Immature natural killer cell (primary cell): Measurements from ENCODE around the gene ARHGEF3. TPM values are rescaled to one million over a fixed set of nuclear protein-coding genes. Genes with fewer than 3 reads are reported as not detected.

Experiments
- DNase-seq, 3 donors: peaks; one replicate each; pipeline ENCODE4 v3.0.0; 2022; ENCODE audit warnings: mixed read lengths in 1 of 3
- H3K27ac Mint-ChIP-seq, 6 donors: one replicate each; pipeline ENCODE4 v1.8.0; 2020; ENCODE audit warnings: mixed read lengths in 6 of 6, mild to moderate bottlenecking in 5 of 6, inconsistent platforms in 4 of 6, moderate library complexity in 3 of 6
- H3K27me3 Mint-ChIP-seq, 3 donors: one replicate each; pipeline ENCODE4 v1.8.0; 2020 to 2021; ENCODE audit warnings: low read depth in 3 of 3, mild to moderate bottlenecking in 3 of 3, mixed read lengths in 3 of 3, moderate library complexity in 3 of 3, inconsistent platforms in 1 of 3
- H3K36me3 Mint-ChIP-seq, 3 donors: one replicate each; pipeline ENCODE4 v1.8.0; 2020; ENCODE audit warnings: mixed read lengths in 3 of 3, inconsistent platforms in 2 of 3, mild to moderate bottlenecking in 2 of 3
- H3K4me1 Mint-ChIP-seq, 2 donors: one replicate each; pipeline ENCODE4 v1.8.0; 2020; ENCODE audit warnings: inconsistent platforms in 2 of 2, mild to moderate bottlenecking in 2 of 2, mixed read lengths in 2 of 2, moderate library complexity in 1 of 2
- H3K4me3 Mint-ChIP-seq, 5 donors: one replicate each; pipeline ENCODE4 v1.8.0; 2020; ENCODE audit warnings: mild to moderate bottlenecking in 5 of 5, mixed read lengths in 5 of 5, inconsistent platforms in 3 of 5, moderate library complexity in 3 of 5
- H3K9me3 Mint-ChIP-seq, 6 donors: one replicate each; pipeline ENCODE4 v1.8.0; 2020; ENCODE audit warnings: mild to moderate bottlenecking in 6 of 6, mixed read lengths in 6 of 6, inconsistent platforms in 4 of 6, moderate library complexity in 3 of 6
- polyA plus RNA-seq, 3 donors: library from polyadenylated mRNA; unstranded; fragments of 300-500 nt; fragmentation: Illumina TruSeq; gene quantifications; one replicate each; pipeline ENCODE4 v1.2.3, GENCODE V29; 2021

Gene ARHGEF3
- polyA plus RNA-seq, 3 donors from 2014 or later: 110 to 197 (median 136) TPM

- peak overlapping the region in 3 of 6 donors; percentile 49 to 66 (median 53) for H3K27ac Mint-ChIP-seq
- no peaks in the 10 kb centered on the region for H3K9me3 Mint-ChIP-seq
- peaks cover 33 to 37% of the 10 kb centered on the region in 2 donors for H3K4me1 Mint-ChIP-seq
- H3K36me3 Mint-ChIP-seq: no peaks in the 10 kb centered on the region
- H3K27me3 Mint-ChIP-seq: no peaks in the 10 kb centered on the region
- peak overlapping the region in 2 of 5 donors; percentile 15 to 30 for H3K4me3 Mint-ChIP-seq
- DNase-seq: no peak
Measured at GRCh38 chr3:56813653-56813960, 11.9 kb upstream of the ARHGEF3 start.

- no peaks in the 10 kb centered on the region for H3K9me3 Mint-ChIP-seq
- H3K4me3 Mint-ChIP-seq: peak overlapping the region in 3 of 5 donors; percentile 15 to 38 (median 30)
- DNase-seq: no peak
- H3K27ac Mint-ChIP-seq: peak overlapping the region in 4 of 6 donors; percentile 7 to 66 (median 50)
- H3K4me1 Mint-ChIP-seq: peaks cover 33 to 36% of the 10 kb centered on the region in 2 donors
- H3K27me3 Mint-ChIP-seq: no peaks in the 10 kb centered on the region
- no peaks in the 10 kb centered on the region for H3K36me3 Mint-ChIP-seq
Measured at GRCh38 chr3:56812754-56813652, 11.3 kb upstream of the ARHGEF3 start.

- Mint-ChIP-seq H3K4me3 (no peak overlapping the region), H3K9me3 (no peaks in the 10 kb centered on the region), H3K36me3 (no peaks in the 10 kb centered on the region), H3K27me3 (no peaks in the 10 kb centered on the region), H3K4me1 (peaks cover 22 to 28% of the 10 kb centered on the region in 2 donors), H3K27ac (peak overlapping the region in 1 of 6 donors; percentile 62)
- no peak for DNase-seq
Measured at GRCh38 chr3:56811546-56812202, 9.9 kb upstream of the ARHGEF3 start.

- H3K27ac Mint-ChIP-seq: no peak overlapping the region
- no peak for DNase-seq
- no peaks in the 10 kb centered on the region for H3K9me3 Mint-ChIP-seq
- H3K27me3 Mint-ChIP-seq: no peaks in the 10 kb centered on the region
- no peaks in the 10 kb centered on the region for H3K36me3 Mint-ChIP-seq
- H3K4me3 Mint-ChIP-seq: no peak overlapping the region
- peaks cover 21 to 27% of the 10 kb centered on the region in 2 donors for H3K4me1 Mint-ChIP-seq
Measured at GRCh38 chr3:56810577-56811545, 9.1 kb upstream of the ARHGEF3 start.

GRCh38 chr3:56806407-56806806, 4.7 kb upstream of the ARHGEF3 start:
- peaks cover 7% of the 10 kb centered on the region in 2 donors for H3K4me1 Mint-ChIP-seq
- no peak overlapping the region for H3K27ac Mint-ChIP-seq
- no peak for DNase-seq
- no peak overlapping the region for H3K4me3 Mint-ChIP-seq
- no peaks in the 10 kb centered on the region for H3K9me3 Mint-ChIP-seq
- peaks cover 0 to 2% (median 0%) of the 10 kb centered on the region in 3 donors for H3K36me3 Mint-ChIP-seq
- H3K27me3 Mint-ChIP-seq: peaks cover 0 to 1% (median 1%) of the 10 kb centered on the region in 3 donors

GRCh38 chr3:56802790-56803189, 1.0 kb upstream of the ARHGEF3 start:
- Mint-ChIP-seq H3K4me1 (peaks cover 24 to 33% of the 10 kb centered on the region in 2 donors), H3K27me3 (peaks cover 0 to 4% (median 4%) of the 10 kb centered on the region in 3 donors), H3K4me3 (peak overlapping the region in 4 of 5 donors; percentile 85 to 97 (median 88)), H3K27ac (peak overlapping the region in 4 of 6 donors; percentile 79 to 90 (median 85)), H3K36me3 (peaks cover 0 to 5% (median 5%) of the 10 kb centered on the region in 3 donors), H3K9me3 (no peaks in the 10 kb centered on the region)
- DNase-seq: no peak

DNA sequence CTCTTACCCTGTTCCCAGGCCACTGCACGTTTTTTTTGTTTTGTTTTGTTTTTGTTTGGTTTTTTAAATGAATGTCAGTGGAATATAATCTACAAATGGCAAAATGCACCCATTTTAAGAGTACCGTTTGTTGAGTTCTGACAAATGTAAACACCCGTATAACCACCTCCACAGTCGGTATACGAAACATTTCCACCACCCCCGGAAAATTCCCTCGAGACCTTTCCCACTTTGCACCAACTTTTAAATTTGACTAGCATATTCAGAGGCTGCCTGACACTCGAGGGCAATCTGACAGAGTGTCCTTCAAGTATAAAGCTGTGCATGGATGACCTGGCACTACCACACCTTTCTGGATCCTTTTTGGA, 613 bp upstream of the ARHGEF3 start:
- Mint-ChIP-seq H3K9me3 (no peaks in the 10 kb centered on the region), H3K4me3 (peak overlapping the region; percentile 83 to 97 (median 88)), H3K27me3 (peaks cover 0 to 4% (median 4%) of the 10 kb centered on the region in 3 donors), H3K4me1 (peaks cover 27 to 37% of the 10 kb centered on the region in 2 donors), H3K27ac (peak overlapping the region; percentile 79 to 92 (median 85)), H3K36me3 (peaks cover 0 to 6% (median 5%) of the 10 kb centered on the region in 3 donors)
- no peak for DNase-seq

GRCh38 chr3:56800832-56801661, 702 bp downstream of the ARHGEF3 start:
- Mint-ChIP-seq H3K9me3 (no peaks in the 10 kb centered on the region), H3K36me3 (peaks cover 0 to 16% (median 5%) of the 10 kb centered on the region in 3 donors), H3K27ac (peak overlapping the region; percentile 90 to 96 (median 94)), H3K4me3 (peak overlapping the region; percentile 95 to 100 (median 97)), H3K27me3 (peaks cover 0 to 4% (median 4%) of the 10 kb centered on the region in 3 donors), H3K4me1 (peaks cover 41 to 51% of the 10 kb centered on the region in 2 donors)
- DNase-seq: peak; percentile 39 to 42 (median 39)

DNA sequence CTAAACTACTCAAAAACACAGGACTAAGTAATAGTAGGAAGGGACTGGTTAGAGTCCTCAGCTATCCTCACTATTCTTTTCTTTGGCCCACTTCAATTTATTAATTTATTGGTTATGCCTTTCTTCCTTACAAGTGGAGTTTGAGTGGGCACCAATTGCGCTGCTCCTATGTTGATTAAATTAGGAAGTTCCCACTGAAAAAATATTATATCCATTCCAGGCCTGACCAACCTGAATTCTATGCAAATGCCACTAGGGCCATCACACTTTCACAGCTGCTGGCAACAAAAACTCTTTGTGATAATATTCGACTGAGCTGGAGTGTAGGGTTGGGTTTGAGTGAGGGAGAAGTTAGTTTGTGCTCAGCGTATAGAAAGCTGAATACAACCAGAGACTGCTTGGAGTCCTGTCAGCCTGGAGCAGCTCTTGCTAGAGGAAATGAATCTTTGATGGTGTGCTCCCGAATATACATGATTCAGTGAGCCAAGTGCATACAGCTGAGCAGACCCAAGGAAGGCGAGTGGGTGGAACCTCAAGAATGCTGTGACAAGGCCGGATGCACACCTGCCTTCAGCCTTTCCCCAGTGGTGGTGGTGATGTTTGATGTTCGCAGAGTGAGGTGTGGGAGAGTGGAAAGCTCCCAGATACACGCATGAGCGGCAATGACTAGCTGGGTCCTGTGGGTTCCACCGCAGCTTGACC, 1.5 kb downstream of the ARHGEF3 start:
- peaks cover 48 to 58% of the 10 kb centered on the region in 2 donors for H3K4me1 Mint-ChIP-seq
- H3K9me3 Mint-ChIP-seq: no peaks in the 10 kb centered on the region
- peaks cover 0 to 23% (median 6%) of the 10 kb centered on the region in 3 donors for H3K36me3 Mint-ChIP-seq

DNA sequence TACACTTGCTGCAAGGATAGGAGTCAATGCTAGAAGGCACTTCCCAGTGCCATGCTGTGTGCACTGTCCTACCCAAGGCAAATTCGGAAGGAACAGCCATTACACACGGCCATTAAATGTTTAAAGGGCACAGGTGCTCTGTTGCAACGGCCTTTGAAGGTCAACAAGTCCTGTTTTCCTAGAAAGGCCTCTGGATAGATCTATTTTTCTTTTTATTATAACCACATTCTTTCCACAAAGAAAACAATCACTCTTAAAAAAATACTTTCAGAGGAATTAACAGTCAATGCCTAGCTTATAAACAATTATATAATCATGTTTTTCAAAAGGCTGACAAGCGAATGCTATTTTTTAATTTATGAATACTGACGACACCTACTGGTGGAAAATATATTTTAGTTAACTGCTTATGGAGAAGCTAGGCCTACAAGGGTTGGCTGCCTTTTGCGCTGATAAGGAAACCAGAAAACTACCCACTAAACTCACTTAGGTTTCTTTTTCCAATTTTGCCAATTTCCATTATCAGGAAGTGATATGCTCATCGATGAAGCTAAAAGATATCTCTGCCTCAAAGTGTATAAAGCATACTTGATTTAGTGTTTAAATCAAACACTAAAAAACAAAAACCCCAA, 2.4 kb downstream of the ARHGEF3 start:
- peaks cover 4 to 12% (median 7%) of the 10 kb centered on the region in 3 donors for H3K27me3 Mint-ChIP-seq
- peaks cover 56 to 67% of the 10 kb centered on the region in 2 donors for H3K4me1 Mint-ChIP-seq
- peak overlapping the region; percentile 95 to 100 (median 97) for H3K4me3 Mint-ChIP-seq
- peak; percentile 75 to 79 (median 76) for DNase-seq
- peak overlapping the region; percentile 88 to 96 (median 92) for H3K27ac Mint-ChIP-seq
- peaks cover 0 to 28% (median 9%) of the 10 kb centered on the region in 3 donors for H3K36me3 Mint-ChIP-seq
- no peaks in the 10 kb centered on the region for H3K9me3 Mint-ChIP-seq

More for the DNA sequence above, 1.5 kb downstream of the ARHGEF3 start:
- peak in 2 of 3 donors; percentile 53 to 54 for DNase-seq
- Mint-ChIP-seq H3K4me3 (peak overlapping the region; percentile 95 to 100 (median 97)), H3K27ac (peak overlapping the region; percentile 90 to 96 (median 94)), H3K27me3 (peaks cover 2 to 9% (median 7%) of the 10 kb centered on the region in 3 donors)

DNA sequence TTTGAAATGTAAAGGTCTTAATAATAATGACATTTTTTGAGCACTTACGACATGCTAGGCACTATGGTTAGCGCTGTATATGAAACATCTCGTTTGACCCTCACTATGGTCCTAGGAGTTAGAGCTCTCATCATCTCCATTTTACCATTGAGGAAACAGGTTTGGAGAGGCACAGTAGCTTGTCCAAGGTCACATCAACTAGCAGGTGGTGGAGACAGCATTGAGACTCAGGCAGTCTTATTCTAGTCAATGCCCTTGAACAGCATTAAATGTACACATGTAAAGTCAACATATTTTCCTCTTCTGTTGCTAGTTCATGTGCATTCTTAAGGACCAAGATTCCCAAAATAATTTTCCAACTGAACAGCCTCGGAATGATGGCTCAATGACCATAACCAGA, 4.8 kb downstream of the ARHGEF3 start:
- H3K27ac Mint-ChIP-seq: peak overlapping the region; percentile 90 to 96 (median 94)
- H3K36me3 Mint-ChIP-seq: peaks cover 11 to 36% (median 16%) of the 10 kb centered on the region in 3 donors
- peaks cover 72 to 84% of the 10 kb centered on the region in 2 donors for H3K4me1 Mint-ChIP-seq
- peaks cover 4 to 17% (median 7%) of the 10 kb centered on the region in 3 donors for H3K27me3 Mint-ChIP-seq
- no peak for DNase-seq
- no peaks in the 10 kb centered on the region for H3K9me3 Mint-ChIP-seq
- peak overlapping the region; percentile 95 to 100 (median 97) for H3K4me3 Mint-ChIP-seq
